Measurements from ENCODE around the gene NLGN4X. TPM values are rescaled to one million over a fixed set of nuclear protein-coding genes. Genes with fewer than 3 reads are reported as not detected.

NLGN4X gene
- polyA plus RNA-seq, 1 of the 3 experiments (the other 2 are of a cell fraction): 0.05 TPM

- WGBS (ENCODE audit: low lambda C conversion rate): 13% methylated on average over 3 of the region's 3 CpGs
- ChIA-PET POLR2A (no interaction called here), CTCF (no interaction called here)
- no peaks in the 10 kb centered on the region for H3K27me3 ChIP-seq (ENCODE audit: insufficient read depth)
- no peak for DNase-seq
- no peak overlapping the region for H3K27ac ChIP-seq (ENCODE audit: low read depth in 2 of 2, low read length in 1 of 2)
- H3K36me3 ChIP-seq (replicated peaks in 1 of 2; ENCODE audit: control insufficient read depth in 1 of 2, insufficient read depth in 2 of 2, low read length in 1 of 2): no peaks in the 10 kb centered on the region
- H4K20me1 ChIP-seq (ENCODE audit: insufficient read depth): no peaks in the 10 kb centered on the region
- H3K9me2 ChIP-seq: no peaks in the 10 kb centered on the region
- H3K4me3 ChIP-seq (ENCODE audit: low read depth in 2 of 2, low read length in 1 of 2): no peak overlapping the region
- no peaks in the 10 kb centered on the region for H3F3A ChIP-seq (replicated peaks; ENCODE audit: insufficient read depth)
- H3K79me2 ChIP-seq (ENCODE audit: insufficient read depth): no peaks in the 10 kb centered on the region
- no peak overlapping the region for H3K4me2 ChIP-seq
- no peak overlapping the region for H3K9ac ChIP-seq
- H2AFZ ChIP-seq (ENCODE audit: low read depth): no peak overlapping the region
- no peaks in the 10 kb centered on the region for H3K4me1 ChIP-seq (ENCODE audit: control insufficient read depth in 1 of 2, insufficient read depth in 2 of 2, low read depth in 1 of 2, low read length in 1 of 2)
- TF ChIP-seq CTCF (IDR thresholded peaks at IDR 0.05) (no peak), MXI1 (IDR thresholded peaks at IDR 0.05; ENCODE audit: low read depth, low read length) (no peak), SIN3A (IDR thresholded peaks at IDR 0.05; ENCODE audit: borderline replicate concordance, low read depth, low read length) (no peak), ELF1 (IDR thresholded peaks at IDR 0.05) (no peak), RCOR1 (IDR thresholded peaks at IDR 0.05; ENCODE audit: low read length) (no peak)
- no peaks in the 10 kb centered on the region for H3K9me3 ChIP-seq
These were observed 358.4 kb downstream of the NLGN4X start for GRCh38 chrX:5870238-5870637.

GRCh38 chrX:5869786-5870185 is 358.9 kb downstream of the NLGN4X start:
- WGBS (ENCODE audit: low lambda C conversion rate): 19% methylated on average over 5 of the region's 7 CpGs
- H2AFZ ChIP-seq (ENCODE audit: low read depth): no peak overlapping the region
- no peak overlapping the region for H3K9ac ChIP-seq
- no peaks in the 10 kb centered on the region; the same call in 1 of the 2 replicates for H3K9me3 ChIP-seq
- ChIA-PET POLR2A (no interaction called here), CTCF (no interaction called here)
- H3F3A ChIP-seq (replicated peaks; ENCODE audit: insufficient read depth): no peaks in the 10 kb centered on the region
- H3K4me2 ChIP-seq: no peak overlapping the region
- H3K4me1 ChIP-seq (ENCODE audit: control insufficient read depth in 1 of 2, insufficient read depth in 2 of 2, low read depth in 1 of 2, low read length in 1 of 2): no peaks in the 10 kb centered on the region
- H3K79me2 ChIP-seq (ENCODE audit: insufficient read depth): no peaks in the 10 kb centered on the region
- H3K4me3 ChIP-seq (ENCODE audit: low read depth in 2 of 2, low read length in 1 of 2): no peak overlapping the region
- no peaks in the 10 kb centered on the region for H3K27me3 ChIP-seq (ENCODE audit: insufficient read depth)
- H3K36me3 ChIP-seq (replicated peaks in 1 of 2; ENCODE audit: control insufficient read depth in 1 of 2, insufficient read depth in 2 of 2, low read length in 1 of 2): no peaks in the 10 kb centered on the region
- no peaks in the 10 kb centered on the region for H3K9me2 ChIP-seq
- H4K20me1 ChIP-seq (ENCODE audit: insufficient read depth): no peaks in the 10 kb centered on the region
- DNase-seq: no peak
- TF ChIP-seq TAF1 (IDR thresholded peaks at IDR 0.05; ENCODE audit: borderline replicate concordance, low read depth, low read length) (no peak), SIN3A (IDR thresholded peaks at IDR 0.05; ENCODE audit: borderline replicate concordance, low read depth, low read length) (no peak)
- no peak overlapping the region for H3K27ac ChIP-seq (ENCODE audit: low read depth in 2 of 2, low read length in 1 of 2)

- no peaks in the 10 kb centered on the region for H3K79me2 ChIP-seq (ENCODE audit: insufficient read depth)
- no peaks in the 10 kb centered on the region for H3F3A ChIP-seq (replicated peaks; ENCODE audit: insufficient read depth)
- no peak overlapping the region for H3K4me3 ChIP-seq (ENCODE audit: low read depth in 2 of 2, low read length in 1 of 2)
- H3K36me3 ChIP-seq (replicated peaks in 1 of 2; ENCODE audit: control insufficient read depth in 1 of 2, insufficient read depth in 2 of 2, low read length in 1 of 2): no peaks in the 10 kb centered on the region
- no peaks in the 10 kb centered on the region for H3K4me1 ChIP-seq (ENCODE audit: control insufficient read depth in 1 of 2, insufficient read depth in 2 of 2, low read depth in 1 of 2, low read length in 1 of 2)
- H3K27ac ChIP-seq (ENCODE audit: low read depth in 2 of 2, low read length in 1 of 2): no peak overlapping the region
- 31% methylated on average over 2 of the region's 2 CpGs for WGBS (ENCODE audit: low lambda C conversion rate)
- H4K20me1 ChIP-seq (ENCODE audit: insufficient read depth): no peaks in the 10 kb centered on the region
- DNase-seq: no peak
- no peaks in the 10 kb centered on the region; the same call in 1 of the 2 replicates for H3K9me3 ChIP-seq
- H2AFZ ChIP-seq (ENCODE audit: low read depth): no peak overlapping the region
- ChIA-PET CTCF (no interaction called here), POLR2A (no interaction called here)
- H3K27me3 ChIP-seq (ENCODE audit: insufficient read depth): no peaks in the 10 kb centered on the region
- no peaks in the 10 kb centered on the region for H3K9me2 ChIP-seq
- no peak overlapping the region for H3K9ac ChIP-seq
- no peak overlapping the region for H3K4me2 ChIP-seq
- TF ChIP-seq GATA2 (CRISPR knock-in tag; IDR thresholded peaks at IDR 0.05) (no peak), SIN3A (IDR thresholded peaks at IDR 0.05; ENCODE audit: borderline replicate concordance, low read depth, low read length) (no peak), PBX3 (IDR thresholded peaks at IDR 0.05) (no peak), YY1 (IDR thresholded peaks at IDR 0.05; ENCODE audit: low read depth) (no peak), RXRA (IDR thresholded peaks at IDR 0.05; ENCODE audit: borderline replicate concordance, low read depth) (no peak), TEAD4 (IDR thresholded peaks at IDR 0.05; ENCODE audit: borderline replicate concordance, insufficient read depth) (no peak), CTCF (IDR thresholded peaks at IDR 0.05) (no peak), MEF2A (IDR thresholded peaks at IDR 0.05; ENCODE audit: borderline replicate concordance, low read depth) (no peak), IRF3 (IDR thresholded peaks at IDR 0.05; ENCODE audit: low read depth, low read length) (no peak), TAF1 (IDR thresholded peaks at IDR 0.05; ENCODE audit: borderline replicate concordance, low read depth, low read length) (no peak), MAX (IDR thresholded peaks at IDR 0.05; ENCODE audit: low read depth) (no peak)
These were observed 360.9 kb downstream of the NLGN4X start for GRCh38 chrX:5867778-5868177.

Measured in SK-N-SH (cell line).